Naive thymus-derived CD4-positive, alpha-beta T cell (primary cell): Measurements from ENCODE around the gene PCDHGA6. TPM values are rescaled to one million over a fixed set of nuclear protein-coding genes. Genes with fewer than 3 reads are reported as not detected.

Source experiments
- ATAC-seq: fragments of 150-1000 bp; cut with Tn5 transposase; 2 replicates; pipeline ENCODE4 v1.10.0; 2021; ENCODE audit warnings: mild to moderate bottlenecking, moderate library complexity
- CTCF ChIA-PET: fragments of 350-600 bp; sonication (Branson Sonifier 250); formaldehyde crosslinking; loops from one replicate; lab custom pipeline; 2021; ENCODE audit warnings: antibody characterized with exemption; lab: Charles Lee
- POLR2A ChIA-PET: fragments of 350-600 bp; sonication (Branson Sonifier 250); formaldehyde crosslinking; loops from one replicate; lab custom pipeline; 2021; ENCODE audit warnings: antibody characterized with exemption, inconsistent platforms; lab: Charles Lee
- DNase-seq, 9 donors: peaks; one replicate each; pipeline versions ENCODE4 v3.0.0 to v3.0.0-alpha.2; 2020 to 2022; ENCODE audit warnings: mixed read lengths in 1 of 9
- H3K27ac ChIP-seq: one replicate; pipeline ENCODE4 v1.7.0; 2013; ENCODE audit warnings: mild to moderate bottlenecking, low read depth, low read length, moderate library complexity
- H3K27me3 ChIP-seq, 2 donors: one replicate each; pipeline ENCODE4 v1.7.0; 2013; ENCODE audit warnings: low read length in 2 of 2, mild to moderate bottlenecking in 2 of 2, moderate library complexity in 2 of 2; ENCODE audit not compliant: control insufficient read depth in 2 of 2, insufficient read depth in 2 of 2
- H3K36me3 ChIP-seq, 3 experiments: 1 replicate in 2 of 3; 2 replicates in 1 of 3; pipeline ENCODE4 v1.7.0; 2013; ENCODE audit warnings: low read length in 3 of 3, mild to moderate bottlenecking in 3 of 3, moderate library complexity in 1 of 3; ENCODE audit not compliant: insufficient read depth in 3 of 3, control insufficient read depth in 2 of 3
- H3K4me1 ChIP-seq, 2 donors: one replicate each; pipeline ENCODE4 v1.7.0; 2013; ENCODE audit warnings: low read length in 2 of 2, mild to moderate bottlenecking in 2 of 2, moderate library complexity in 1 of 2; ENCODE audit not compliant: control insufficient read depth in 2 of 2, insufficient read depth in 2 of 2
- H3K4me3 ChIP-seq: 2 replicates; pipeline ENCODE4 v1.7.0; 2013; ENCODE audit warnings: mild to moderate bottlenecking, low read length
- H3K9me3 ChIP-seq, 3 experiments: 1 replicate in 2 of 3; 2 replicates in 1 of 3; pipeline ENCODE4 v1.7.0; 2013; ENCODE audit warnings: low read length in 3 of 3; ENCODE audit not compliant: control insufficient read depth in 2 of 3
- H3K27ac Mint-ChIP-seq, 9 donors: one replicate each; pipeline ENCODE4 v1.8.0; 2020 to 2022; ENCODE audit warnings: mixed read lengths in 9 of 9, mild to moderate bottlenecking in 8 of 9, moderate library complexity in 5 of 9, inconsistent platforms in 2 of 9
- H3K27me3 Mint-ChIP-seq, 5 donors: one replicate each; pipeline ENCODE4 v1.8.0; 2021 to 2022; ENCODE audit warnings: mixed read lengths in 5 of 5, mild to moderate bottlenecking in 1 of 5
- H3K36me3 Mint-ChIP-seq, 5 donors: one replicate each; pipeline ENCODE4 v1.8.0; 2020 to 2022; ENCODE audit warnings: mixed read lengths in 5 of 5, mild to moderate bottlenecking in 3 of 5, inconsistent platforms in 1 of 5
- H3K4me1 Mint-ChIP-seq, 7 donors: one replicate each; pipeline ENCODE4 v1.8.0; 2020 to 2022; ENCODE audit warnings: mixed read lengths in 7 of 7, mild to moderate bottlenecking in 3 of 7, inconsistent platforms in 1 of 7
- H3K4me3 Mint-ChIP-seq, 10 donors: one replicate each; pipeline ENCODE4 v1.8.0; 2020 to 2022; ENCODE audit warnings: mild to moderate bottlenecking in 10 of 10, mixed read lengths in 10 of 10, moderate library complexity in 6 of 10, inconsistent platforms in 2 of 10
- H3K9me3 Mint-ChIP-seq, 11 donors: one replicate each; pipeline ENCODE4 v1.8.0; 2020 to 2022; ENCODE audit warnings: mixed read lengths in 11 of 11, mild to moderate bottlenecking in 4 of 11, inconsistent platforms in 1 of 11, moderate library complexity in 1 of 11
- intact Hi-C, 2 donors: fragments of 100-400 bp; cut with micrococcal nuclease; formaldehyde crosslinking; loops; one replicate each; pipeline ENCODE4 v1.15.1; 2023
- polyA plus RNA-seq, 2 donors: library from polyadenylated mRNA; unstranded; fragments of 300-500 nt; fragmentation: Illumina TruSeq; gene quantifications; one replicate each; pipeline ENCODE4 v1.2.3, GENCODE V29; 2021
- total RNA-seq, 6 experiments: library from RNA in 5 of 6; stranded (reverse) in 5 of 6; gene quantifications; 1 replicate in 5 of 6; 2 replicates in 1 of 6; pipeline ENCODE4 v1.2.3 and lab custom pipeline; 2021 to 2026

Gene PCDHGA6
- total and polyA plus RNA-seq, 7 experiments from 2014 or later, result 0.24 to 0.70 (median 0.35) TPM; not detected in 2

DNA sequence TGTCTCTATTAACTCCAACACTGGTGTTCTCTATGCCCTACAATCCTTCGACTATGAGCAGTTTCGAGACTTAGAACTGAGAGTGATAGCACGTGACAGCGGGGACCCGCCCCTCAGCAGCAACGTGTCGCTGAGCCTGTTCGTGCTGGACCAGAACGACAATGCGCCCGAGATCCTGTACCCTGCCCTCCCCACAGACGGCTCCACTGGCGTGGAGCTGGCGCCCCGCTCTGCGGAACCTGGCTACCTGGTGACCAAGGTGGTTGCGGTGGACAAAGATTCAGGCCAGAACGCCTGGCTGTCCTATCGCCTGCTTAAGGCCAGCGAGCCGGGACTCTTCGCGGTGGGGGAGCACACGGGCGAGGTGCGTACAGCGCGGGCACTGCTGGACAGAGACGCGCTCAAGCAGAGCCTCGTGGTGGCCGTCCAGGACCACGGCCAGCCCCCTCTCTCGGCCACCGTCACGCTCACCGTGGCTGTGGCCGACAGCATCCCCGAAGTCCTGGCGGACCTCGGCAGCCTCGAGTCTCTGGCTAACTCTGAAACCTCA lies 49.1 kb downstream of the PCDHGA6 start:
- H3K4me3 Mint-ChIP-seq, result peak overlapping the region in 2 of 10 donors; percentile 19 to 35
- H3K4me1 Mint-ChIP-seq, result peaks cover 0 to 16% (median 7%) of the 10 kb centered on the region in 7 donors
- H3K27me3 Mint-ChIP-seq, result peaks cover 57 to 85% (median 76%) of the 10 kb centered on the region in 5 donors
- Histone ChIP-seq H3K36me3 (peaks cover 0 to 4% (median 0%) of the 10 kb centered on the region in 3 experiments), H3K9me3 (peaks cover 0 to 58% (median 18%) of the 10 kb centered on the region in 3 experiments), H3K27me3 (peaks cover 0 to 28% of the 10 kb centered on the region in 2 donors), H3K27ac (no peak overlapping the region), H3K4me3 (no peak overlapping the region), H3K4me1 (no peaks in the 10 kb centered on the region)
- peaks cover 3 to 52% (median 9%) of the 10 kb centered on the region in 5 donors for H3K36me3 Mint-ChIP-seq
- H3K27ac Mint-ChIP-seq, result peak overlapping the region in 1 of 9 donors; percentile 51
- H3K9me3 Mint-ChIP-seq, result peaks cover 10 to 94% (median 60%) of the 10 kb centered on the region in 11 donors
- POLR2A ChIA-PET, result interaction anchor here (0.5 kb wide), 1 partner anchor 55 kb away, joined by 4 read pairs; no protein-coding TSS in a partner anchor
- intact Hi-C loops, result loop anchor here in 1 of 2 donors (5.0 kb wide), 1 partner anchor 54 kb away; the partner anchor contains the start of gene PCDHGC3
- DNase-seq (no peak), ATAC-seq (no peak)
- CTCF ChIA-PET, result no interaction called here

DNA sequence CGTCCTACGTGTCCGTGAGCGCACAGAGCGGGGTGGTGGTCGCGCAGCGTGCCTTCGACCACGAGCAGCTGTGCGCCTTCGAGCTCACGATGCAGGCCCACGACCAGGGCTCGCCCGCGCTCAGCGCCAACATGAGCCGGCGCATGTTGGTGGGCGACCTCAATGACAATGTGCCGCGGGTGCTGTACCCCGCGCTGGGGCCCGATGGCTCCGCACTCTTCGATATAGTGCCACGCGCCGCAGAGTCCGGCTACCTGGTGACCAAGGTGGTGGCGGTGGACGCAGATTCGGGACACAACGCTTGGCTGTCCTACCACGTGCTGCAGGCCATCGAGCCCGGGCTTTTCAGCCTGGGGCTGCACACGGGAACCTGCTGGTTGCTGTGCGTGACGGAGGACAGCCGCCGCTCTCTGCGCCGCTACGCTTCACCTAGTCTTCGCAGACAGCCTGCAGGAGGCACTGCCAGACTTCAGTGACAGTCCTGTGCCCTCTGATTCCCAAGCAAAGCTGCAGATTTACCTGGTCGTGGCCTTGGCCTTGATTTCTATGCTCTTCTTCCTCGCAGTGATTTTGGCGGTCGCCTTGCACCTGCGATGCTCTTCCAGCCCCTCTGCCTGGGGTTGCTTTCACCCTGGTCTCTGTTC lies 54.2 kb downstream of the PCDHGA6 start:
- Mint-ChIP-seq H3K27ac (no peak overlapping the region), H3K27me3 (peaks cover 38 to 73% (median 69%) of the 10 kb centered on the region in 5 donors), H3K9me3 (peaks cover 4 to 89% (median 53%) of the 10 kb centered on the region in 11 donors), H3K36me3 (peaks cover 6 to 41% (median 17%) of the 10 kb centered on the region in 5 donors), H3K4me3 (peak overlapping the region in 1 of 10 donors; percentile 25), H3K4me1 (peaks cover 6 to 10% (median 9%) of the 10 kb centered on the region in 7 donors)
- intact Hi-C loops, result no loop called here
- ChIA-PET POLR2A (interaction anchor here (0.6 kb wide), 1 partner anchor 10 kb away, joined by 3 read pairs; no protein-coding TSS in a partner anchor), CTCF (no interaction called here)
- DNase-seq, result no peak
- Histone ChIP-seq H3K27me3 (peaks cover 7 to 13% of the 10 kb centered on the region in 2 donors), H3K27ac (no peak overlapping the region), H3K36me3 (no peaks in the 10 kb centered on the region), H3K4me1 (no peaks in the 10 kb centered on the region), H3K4me3 (no peak overlapping the region), H3K9me3 (peaks cover 0 to 42% (median 5%) of the 10 kb centered on the region in 3 experiments)
- no peak for ATAC-seq

Other genes with a start within 250 kb of the PCDHGA6 start
Only the 30 nearest of the 36 such genes appear.
- 1 to 10 TPM in 1 of 5 experiments, not detected in 4; 1.2 TPM for gene PCDHB9, start 186.7 kb upstream of the PCDHGA6 start, total RNA-seq
- not detected for gene PCDHB9, start 186.7 kb upstream of the PCDHGA6 start, polyA plus RNA-seq
- under 1 TPM in 1 of 5 experiments, not detected in 4; 0.12 TPM for gene PCDHB10, start 181.5 kb upstream of the PCDHGA6 start, total RNA-seq
- not detected for gene PCDHB10, start 181.5 kb upstream of the PCDHGA6 start, polyA plus RNA-seq
- gene PCDHB11, start 174.3 kb upstream of the PCDHGA6 start, total RNA-seq, result not detected
- gene PCDHB11, start 174.3 kb upstream of the PCDHGA6 start, polyA plus RNA-seq, result not detected
- not detected for gene PCDHB12, start 165.2 kb upstream of the PCDHGA6 start, total RNA-seq
- gene PCDHB12, start 165.2 kb upstream of the PCDHGA6 start, polyA plus RNA-seq, result not detected
- under 1 TPM in 1 of 5 experiments, not detected in 4; 0.08 TPM for gene PCDHB13, start 160.0 kb upstream of the PCDHGA6 start, total RNA-seq
- gene PCDHB13, start 160.0 kb upstream of the PCDHGA6 start, polyA plus RNA-seq, result not detected
- not detected for gene PCDHB14, start 150.5 kb upstream of the PCDHGA6 start, total RNA-seq
- gene PCDHB14, start 150.5 kb upstream of the PCDHGA6 start, polyA plus RNA-seq, result not detected
- under 1 TPM in 1 of 5 experiments, not detected in 4; 0.24 TPM for gene PCDHB15, start 128.5 kb upstream of the PCDHGA6 start, total RNA-seq
- gene PCDHB15, start 128.5 kb upstream of the PCDHGA6 start, polyA plus RNA-seq, result not detected
- gene SLC25A2, start 69.8 kb upstream of the PCDHGA6 start, total RNA-seq, result 1 to 10 TPM in 1 of 5 experiments, under 1 TPM in 4; 0.27 to 1.1 (median 0.41) TPM
- under 1 TPM in 1 of 2 donors, not detected in 1; 0.34 TPM for gene SLC25A2, start 69.8 kb upstream of the PCDHGA6 start, polyA plus RNA-seq
- 100 to 1,000 TPM in 2 of 5 experiments, 10 to 100 TPM in 3; 64.5 to 115 (median 84.9) TPM for gene TAF7, start 53.1 kb upstream of the PCDHGA6 start, total RNA-seq
- 100 to 1,000 TPM; 240 to 242 TPM for gene TAF7, start 53.1 kb upstream of the PCDHGA6 start, polyA plus RNA-seq
- under 1 TPM; 0.08 to 0.54 (median 0.17) TPM for gene PCDHGA1, start 43.4 kb upstream of the PCDHGA6 start, total RNA-seq
- gene PCDHGA1, start 43.4 kb upstream of the PCDHGA6 start, polyA plus RNA-seq, result not detected
- gene PCDHGA2, start 35.1 kb upstream of the PCDHGA6 start, total RNA-seq, result under 1 TPM in 4 of 5 experiments, not detected in 1; 0.10 to 0.15 (median 0.11) TPM
- gene PCDHGA2, start 35.1 kb upstream of the PCDHGA6 start, polyA plus RNA-seq, result not detected
- gene PCDHGA3, start 30.1 kb upstream of the PCDHGA6 start, total RNA-seq, result under 1 TPM in 1 of 5 experiments, not detected in 4; 0.24 TPM
- gene PCDHGA3, start 30.1 kb upstream of the PCDHGA6 start, polyA plus RNA-seq, result not detected
- under 1 TPM in 1 of 5 experiments, not detected in 4; 0.24 TPM for gene PCDHGB1, start 23.8 kb upstream of the PCDHGA6 start, total RNA-seq
- not detected for gene PCDHGB1, start 23.8 kb upstream of the PCDHGA6 start, polyA plus RNA-seq
- under 1 TPM in 4 of 5 experiments, not detected in 1; 0.11 to 0.63 (median 0.18) TPM for gene PCDHGA4, start 18.9 kb upstream of the PCDHGA6 start, total RNA-seq
- gene PCDHGA4, start 18.9 kb upstream of the PCDHGA6 start, polyA plus RNA-seq, result under 1 TPM in 1 of 2 donors, not detected in 1; 0.20 TPM
- 1 to 10 TPM in 1 of 5 experiments, under 1 TPM in 3, not detected in 1; 0.24 to 1.3 (median 0.36) TPM for gene PCDHGB2, start 13.9 kb upstream of the PCDHGA6 start, total RNA-seq
- not detected for gene PCDHGB2, start 13.9 kb upstream of the PCDHGA6 start, polyA plus RNA-seq
- gene PCDHGA5, start 9.7 kb upstream of the PCDHGA6 start, total RNA-seq, result under 1 TPM; 0.11 to 0.34 (median 0.24) TPM
- gene PCDHGA5, start 9.7 kb upstream of the PCDHGA6 start, polyA plus RNA-seq, result not detected
- gene PCDHGB3, start 3.6 kb upstream of the PCDHGA6 start, total RNA-seq, result under 1 TPM; 0.24 to 0.59 (median 0.43) TPM
- under 1 TPM in 1 of 2 donors, not detected in 1; 0.13 TPM for gene PCDHGB3, start 3.6 kb upstream of the PCDHGA6 start, polyA plus RNA-seq
- under 1 TPM in 4 of 5 experiments, not detected in 1; 0.13 to 0.30 (median 0.19) TPM for gene PCDHGA7, start 8.9 kb downstream of the PCDHGA6 start, total RNA-seq
- not detected for gene PCDHGA7, start 8.9 kb downstream of the PCDHGA6 start, polyA plus RNA-seq
- under 1 TPM in 4 of 5 experiments, not detected in 1; 0.08 to 0.27 (median 0.24) TPM for gene PCDHGB4, start 13.8 kb downstream of the PCDHGA6 start, total RNA-seq
- gene PCDHGB4, start 13.8 kb downstream of the PCDHGA6 start, polyA plus RNA-seq, result not detected
- gene PCDHGA8, start 18.7 kb downstream of the PCDHGA6 start, total RNA-seq, result under 1 TPM; 0.08 to 0.17 (median 0.13) TPM
- not detected for gene PCDHGA8, start 18.7 kb downstream of the PCDHGA6 start, polyA plus RNA-seq
- under 1 TPM; 0.16 to 0.44 (median 0.42) TPM for gene PCDHGB5, start 24.1 kb downstream of the PCDHGA6 start, total RNA-seq
- gene PCDHGB5, start 24.1 kb downstream of the PCDHGA6 start, polyA plus RNA-seq, result under 1 TPM; 0.09 to 0.49 TPM
- under 1 TPM in 4 of 5 experiments, not detected in 1; 0.16 to 0.41 (median 0.22) TPM for gene PCDHGA9, start 28.9 kb downstream of the PCDHGA6 start, total RNA-seq
- gene PCDHGA9, start 28.9 kb downstream of the PCDHGA6 start, polyA plus RNA-seq, result not detected
- gene PCDHGB6, start 34.1 kb downstream of the PCDHGA6 start, total RNA-seq, result under 1 TPM; 0.13 to 0.44 (median 0.19) TPM
- under 1 TPM; 0.05 to 0.12 TPM for gene PCDHGB6, start 34.1 kb downstream of the PCDHGA6 start, polyA plus RNA-seq
- under 1 TPM; 0.11 to 0.39 (median 0.24) TPM for gene PCDHGA10, start 39.1 kb downstream of the PCDHGA6 start, total RNA-seq
- under 1 TPM; 0.04 to 0.12 TPM for gene PCDHGA10, start 39.1 kb downstream of the PCDHGA6 start, polyA plus RNA-seq
- gene PCDHGB7, start 43.8 kb downstream of the PCDHGA6 start, total RNA-seq, result under 1 TPM in 3 of 5 experiments, not detected in 2; 0.11 to 0.16 (median 0.13) TPM
- not detected for gene PCDHGB7, start 43.8 kb downstream of the PCDHGA6 start, polyA plus RNA-seq
- gene PCDHGA11, start 47.2 kb downstream of the PCDHGA6 start, total RNA-seq, result under 1 TPM in 4 of 5 experiments, not detected in 1; 0.16 to 0.29 (median 0.21) TPM
- not detected for gene PCDHGA11, start 47.2 kb downstream of the PCDHGA6 start, polyA plus RNA-seq
- under 1 TPM in 1 of 5 experiments, not detected in 4; 0.32 TPM for gene PCDHGA12, start 56.6 kb downstream of the PCDHGA6 start, total RNA-seq
- not detected for gene PCDHGA12, start 56.6 kb downstream of the PCDHGA6 start, polyA plus RNA-seq
- gene PCDHGC3, start 102.1 kb downstream of the PCDHGA6 start, total RNA-seq, result under 1 TPM; 0.15 to 0.76 (median 0.16) TPM
- under 1 TPM in 1 of 2 donors, not detected in 1; 0.14 TPM for gene PCDHGC3, start 102.1 kb downstream of the PCDHGA6 start, polyA plus RNA-seq
- gene PCDHGC4, start 111.1 kb downstream of the PCDHGA6 start, total RNA-seq, result under 1 TPM in 1 of 5 experiments, not detected in 4; 0.22 TPM
- gene PCDHGC4, start 111.1 kb downstream of the PCDHGA6 start, polyA plus RNA-seq, result not detected
- gene PCDHGC5, start 115.2 kb downstream of the PCDHGA6 start, total RNA-seq, result under 1 TPM in 1 of 5 experiments, not detected in 4; 0.13 TPM
- not detected for gene PCDHGC5, start 115.2 kb downstream of the PCDHGA6 start, polyA plus RNA-seq